ENCODE measurements around the gene CHRNG.
A peak's percentile ranks its signal among the peaks of the same experiment; 100 is the strongest.

Gene CHRNG

DNA sequence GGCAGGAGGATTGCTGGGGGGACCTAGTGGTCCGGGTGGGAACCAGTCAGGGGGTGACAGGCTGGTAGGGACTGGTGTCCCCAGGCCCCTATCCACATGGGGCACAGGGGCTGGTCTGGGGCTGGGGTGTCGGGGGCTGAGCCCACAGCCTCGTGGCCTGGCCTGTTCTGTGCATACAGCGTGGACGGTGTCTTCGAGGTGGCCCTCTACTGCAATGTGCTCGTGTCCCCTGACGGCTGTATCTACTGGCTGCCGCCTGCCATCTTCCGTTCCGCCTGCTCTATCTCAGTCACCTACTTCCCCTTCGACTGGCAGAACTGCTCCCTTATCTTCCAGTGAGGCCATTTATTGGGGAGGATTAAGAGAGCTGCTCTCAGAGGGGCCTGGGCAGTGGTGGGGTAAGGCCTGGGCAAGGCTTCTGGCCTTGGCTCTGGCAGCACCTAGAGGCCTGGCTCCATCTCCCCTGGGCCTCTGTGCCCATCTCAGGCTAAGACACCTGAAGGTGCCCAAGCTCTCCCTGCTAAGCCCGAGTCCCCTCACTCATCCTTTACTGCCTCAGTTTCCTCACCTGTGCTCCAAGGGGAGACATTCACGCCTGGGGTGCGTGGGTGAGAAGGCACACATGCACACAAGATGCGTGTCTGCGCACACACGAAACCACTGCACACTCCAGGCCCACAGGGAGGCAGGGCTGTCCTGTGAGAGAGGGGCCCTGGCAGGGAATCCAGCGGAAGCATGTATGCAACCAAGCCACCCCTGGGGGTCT is 1.9 kb downstream of the CHRNG start:
- Mint-ChIP-seq H3K9me3 (peaks cover 1% of the 10 kb centered on the region), H3K4me3 (no peak overlapping the region), H3K27me3 (peaks cover 18% of the 10 kb centered on the region), H3K27ac (no peak overlapping the region), H3K36me3 (peaks cover 2% of the 10 kb centered on the region), H3K4me1 (peaks cover 21% of the 10 kb centered on the region)
- ATAC-seq (ENCODE audit: low read depth) (peak; percentile 27), DNase-seq (ENCODE audit: low spot score in 2 of 2) (no peak)

DNA sequence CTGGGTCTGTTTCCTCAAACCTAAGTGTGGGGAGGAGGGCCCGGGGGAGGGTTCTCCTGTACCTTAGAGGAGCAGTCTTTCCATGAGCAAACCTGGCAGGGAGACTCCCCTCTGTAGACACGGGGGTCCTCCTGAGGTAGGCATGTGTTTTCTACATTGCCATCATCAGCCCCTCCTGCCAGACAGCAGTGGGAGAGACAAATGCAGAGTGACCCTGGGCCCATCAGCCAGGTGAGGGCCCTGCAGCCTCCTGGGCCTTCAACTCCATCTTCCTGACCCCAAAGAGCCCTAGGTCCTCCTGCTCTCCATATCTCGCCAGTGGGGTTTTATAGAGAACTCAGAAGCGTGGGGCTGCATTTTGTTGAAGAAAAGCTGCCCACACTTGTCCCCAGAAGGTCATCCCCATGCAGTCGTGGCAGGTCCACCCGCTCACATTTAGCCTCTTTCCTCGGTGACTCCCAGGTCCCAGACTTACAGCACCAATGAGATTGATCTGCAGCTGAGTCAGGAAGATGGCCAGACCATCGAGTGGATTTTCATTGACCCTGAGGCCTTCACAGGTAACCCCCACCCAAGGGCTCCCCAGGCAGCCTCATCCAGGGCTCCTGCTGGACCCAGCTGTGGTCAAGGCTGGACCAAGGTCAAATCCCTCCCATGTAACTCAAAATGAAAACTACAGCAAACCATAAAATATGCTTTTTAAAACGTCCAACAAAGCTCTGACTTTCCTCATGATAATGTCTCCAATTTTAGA is 2.6 kb downstream of the CHRNG start:
- H3K27me3 Mint-ChIP-seq, result peaks cover 14% of the 10 kb centered on the region
- ATAC-seq (ENCODE audit: low read depth) (no peak), DNase-seq (ENCODE audit: low spot score in 2 of 2) (no peak)
- peaks cover 24% of the 10 kb centered on the region for H3K4me1 Mint-ChIP-seq
- H3K36me3 Mint-ChIP-seq, result peaks cover 5% of the 10 kb centered on the region
- no peaks in the 10 kb centered on the region for H3K9me3 Mint-ChIP-seq
- H3K4me3 Mint-ChIP-seq, result no peak overlapping the region
- H3K27ac Mint-ChIP-seq, result no peak overlapping the region

DNA sequence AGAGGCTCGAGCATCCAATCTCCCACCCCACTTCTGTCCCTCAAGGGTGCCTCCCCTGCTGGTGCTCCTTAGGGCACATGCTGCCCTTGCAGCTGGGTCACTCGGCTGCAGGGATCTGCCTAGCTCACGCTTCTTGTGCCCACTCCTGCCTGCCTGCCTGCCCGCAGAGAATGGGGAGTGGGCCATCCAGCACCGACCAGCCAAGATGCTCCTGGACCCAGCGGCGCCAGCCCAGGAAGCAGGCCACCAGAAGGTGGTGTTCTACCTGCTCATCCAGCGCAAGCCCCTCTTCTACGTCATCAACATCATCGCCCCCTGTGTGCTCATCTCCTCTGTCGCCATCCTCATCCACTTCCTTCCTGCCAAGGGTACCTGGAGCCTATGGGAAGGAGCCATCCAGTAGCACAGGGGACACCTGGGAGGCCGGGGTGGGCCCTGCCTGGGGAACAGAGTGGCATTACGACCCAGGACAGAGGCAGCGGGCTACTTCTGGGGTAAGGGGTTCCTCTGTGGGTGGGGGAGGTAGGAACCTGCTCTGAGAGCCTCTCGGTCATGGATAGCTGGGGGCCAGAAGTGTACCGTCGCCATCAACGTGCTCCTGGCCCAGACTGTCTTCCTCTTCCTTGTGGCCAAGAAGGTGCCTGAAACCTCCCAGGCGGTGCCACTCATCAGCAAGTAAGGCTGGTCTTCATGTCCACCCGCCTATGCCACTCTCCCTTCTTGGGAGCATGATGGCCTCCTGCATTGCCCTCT is 3.4 kb downstream of the CHRNG start:
- Mint-ChIP-seq H3K27ac (no peak overlapping the region), H3K4me1 (peaks cover 24% of the 10 kb centered on the region), H3K4me3 (no peak overlapping the region), H3K9me3 (no peaks in the 10 kb centered on the region), H3K36me3 (peaks cover 5% of the 10 kb centered on the region), H3K27me3 (peaks cover 12% of the 10 kb centered on the region)
- DNase-seq (ENCODE audit: low spot score in 2 of 2) (no peak), ATAC-seq (ENCODE audit: low read depth) (no peak)

DNA sequence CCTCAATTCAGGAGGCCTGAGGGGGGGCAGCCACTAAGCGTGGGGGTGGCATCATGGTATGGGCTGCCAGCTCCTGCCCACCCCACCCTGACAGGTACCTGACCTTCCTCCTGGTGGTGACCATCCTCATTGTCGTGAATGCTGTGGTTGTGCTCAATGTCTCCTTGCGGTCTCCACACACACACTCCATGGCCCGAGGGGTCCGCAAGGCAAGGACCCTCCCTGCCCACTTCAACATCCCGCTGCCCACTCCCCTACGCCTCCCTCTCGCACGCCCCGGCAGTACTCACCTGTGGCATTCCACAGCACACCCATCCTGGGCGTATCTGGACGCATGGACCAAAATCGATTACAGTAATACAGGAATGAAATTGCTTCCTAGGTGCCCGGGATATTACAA is 4.0 kb downstream of the CHRNG start:
- ATAC-seq (ENCODE audit: low read depth), result no peak
- no peak overlapping the region for H3K27ac Mint-ChIP-seq
- no peak overlapping the region for H3K4me3 Mint-ChIP-seq

DNA sequence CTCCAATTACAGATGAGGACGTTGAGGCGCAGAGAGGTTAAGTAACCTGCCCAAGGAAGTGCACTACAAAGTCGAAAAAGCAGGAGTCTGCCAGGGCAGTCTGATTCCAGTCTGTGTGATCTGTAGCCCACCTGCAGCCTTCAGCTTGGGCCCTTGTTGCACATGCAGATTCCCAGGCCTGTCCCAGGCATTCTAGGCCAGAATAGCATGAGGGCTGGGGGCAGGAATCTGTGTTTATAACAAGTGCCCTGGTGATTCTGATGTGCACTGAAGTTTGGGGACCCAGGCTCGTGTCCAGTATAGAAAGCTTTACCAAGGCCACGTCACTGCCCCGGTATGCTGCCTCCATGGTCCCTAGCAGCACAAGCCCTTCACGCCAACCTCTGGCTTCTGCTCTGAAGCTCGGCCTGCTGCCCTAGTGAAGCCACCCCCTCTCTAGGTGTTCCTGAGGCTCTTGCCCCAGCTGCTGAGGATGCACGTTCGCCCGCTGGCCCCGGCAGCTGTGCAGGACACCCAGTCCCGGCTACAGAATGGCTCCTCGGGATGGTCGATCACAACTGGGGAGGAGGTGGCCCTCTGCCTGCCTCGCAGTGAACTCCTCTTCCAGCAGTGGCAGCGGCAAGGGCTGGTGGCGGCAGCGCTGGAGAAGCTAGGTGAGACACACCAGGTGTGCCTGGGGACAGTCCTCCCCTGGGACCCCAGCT is 4.6 kb downstream of the CHRNG start:
- peaks cover 1% of the 10 kb centered on the region for H3K9me3 Mint-ChIP-seq
- H3K4me3 Mint-ChIP-seq, result no peak overlapping the region
- H3K27me3 Mint-ChIP-seq, result peaks cover 1% of the 10 kb centered on the region
- ATAC-seq (ENCODE audit: low read depth), result no peak
- H3K27ac Mint-ChIP-seq, result no peak overlapping the region
- H3K4me1 Mint-ChIP-seq, result peaks cover 19% of the 10 kb centered on the region
- H3K36me3 Mint-ChIP-seq, result peaks cover 9% of the 10 kb centered on the region
- DNase-seq (ENCODE audit: low spot score in 2 of 2), result no peak

More for the DNA sequence above, 4.0 kb downstream of the CHRNG start:
- H3K9me3 Mint-ChIP-seq, result peaks cover under 1% of the 10 kb centered on the region
- H3K4me1 Mint-ChIP-seq, result peaks cover 21% of the 10 kb centered on the region
- H3K36me3 Mint-ChIP-seq, result peaks cover 7% of the 10 kb centered on the region
- DNase-seq (ENCODE audit: low spot score in 2 of 2), result no peak
- peaks cover 7% of the 10 kb centered on the region for H3K27me3 Mint-ChIP-seq

DNA sequence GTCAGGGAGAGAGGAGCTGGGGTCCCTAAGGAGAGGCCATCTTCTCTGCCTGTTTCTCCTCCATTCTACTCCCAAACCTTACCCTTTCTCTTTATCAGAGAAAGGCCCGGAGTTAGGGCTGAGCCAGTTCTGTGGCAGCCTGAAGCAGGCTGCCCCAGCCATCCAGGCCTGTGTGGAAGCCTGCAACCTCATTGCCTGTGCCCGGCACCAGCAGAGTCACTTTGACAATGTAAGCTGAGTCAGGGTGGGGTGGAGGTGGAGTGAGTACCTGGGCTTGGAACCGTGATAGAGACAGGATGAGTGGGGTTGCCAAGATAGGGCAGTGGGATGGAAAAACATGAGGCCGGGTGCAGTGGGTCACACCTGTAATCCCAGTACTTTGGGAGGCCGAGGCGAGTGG is 5.2 kb downstream of the CHRNG start:
- Mint-ChIP-seq H3K36me3 (peaks cover 9% of the 10 kb centered on the region), H3K27ac (no peak overlapping the region), H3K9me3 (peaks cover 1% of the 10 kb centered on the region), H3K4me3 (no peak overlapping the region), H3K27me3 (no peaks in the 10 kb centered on the region), H3K4me1 (peaks cover 20% of the 10 kb centered on the region)
- no peak for DNase-seq (ENCODE audit: low spot score in 2 of 2)
- no peak for ATAC-seq (ENCODE audit: low read depth)

DNA sequence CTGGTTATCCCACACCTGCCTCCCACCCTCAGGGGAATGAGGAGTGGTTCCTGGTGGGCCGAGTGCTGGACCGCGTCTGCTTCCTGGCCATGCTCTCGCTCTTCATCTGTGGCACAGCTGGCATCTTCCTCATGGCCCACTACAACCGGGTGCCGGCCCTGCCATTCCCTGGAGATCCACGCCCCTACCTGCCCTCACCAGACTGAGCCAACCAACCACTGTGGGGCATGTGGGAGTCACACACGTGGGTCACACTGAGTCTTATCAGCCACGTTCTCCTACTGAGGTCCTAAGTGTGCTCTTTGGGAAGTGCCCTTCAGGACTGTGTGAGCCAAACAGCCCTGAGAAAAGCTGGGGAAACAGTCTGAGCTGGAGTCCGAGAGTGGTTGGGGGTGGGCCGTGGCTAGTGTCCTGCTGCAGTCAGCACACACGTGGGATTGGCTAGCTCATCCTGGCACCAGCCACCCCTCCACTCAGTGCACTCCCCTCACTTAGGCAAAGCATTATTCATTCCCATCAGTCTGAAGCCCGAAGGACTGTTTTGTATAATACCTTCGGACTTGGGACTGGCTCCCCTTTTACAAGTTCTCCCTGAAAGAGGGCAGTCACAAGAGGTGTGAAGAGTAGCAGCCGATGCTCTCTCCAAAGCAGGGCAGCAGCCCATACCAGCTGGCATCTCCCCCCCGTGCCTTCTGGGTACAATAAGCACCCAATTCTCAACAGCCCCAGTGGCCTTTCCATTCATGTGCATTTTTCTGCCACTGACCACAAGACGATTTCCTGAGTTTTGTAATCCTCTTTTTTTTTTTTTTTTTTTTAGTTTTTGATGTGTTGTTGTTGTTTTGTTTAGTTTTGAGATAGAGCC is 6.3 kb downstream of the CHRNG start:
- H3K4me3 Mint-ChIP-seq, result no peak overlapping the region
- ATAC-seq (ENCODE audit: low read depth), result no peak
- peaks cover 19% of the 10 kb centered on the region for H3K4me1 Mint-ChIP-seq
- H3K27ac Mint-ChIP-seq, result no peak overlapping the region
- H3K9me3 Mint-ChIP-seq, result peaks cover 1% of the 10 kb centered on the region
- no peak for DNase-seq (ENCODE audit: low spot score in 2 of 2)
- H3K36me3 Mint-ChIP-seq, result peaks cover 9% of the 10 kb centered on the region
- H3K27me3 Mint-ChIP-seq, result no peaks in the 10 kb centered on the region

DNA sequence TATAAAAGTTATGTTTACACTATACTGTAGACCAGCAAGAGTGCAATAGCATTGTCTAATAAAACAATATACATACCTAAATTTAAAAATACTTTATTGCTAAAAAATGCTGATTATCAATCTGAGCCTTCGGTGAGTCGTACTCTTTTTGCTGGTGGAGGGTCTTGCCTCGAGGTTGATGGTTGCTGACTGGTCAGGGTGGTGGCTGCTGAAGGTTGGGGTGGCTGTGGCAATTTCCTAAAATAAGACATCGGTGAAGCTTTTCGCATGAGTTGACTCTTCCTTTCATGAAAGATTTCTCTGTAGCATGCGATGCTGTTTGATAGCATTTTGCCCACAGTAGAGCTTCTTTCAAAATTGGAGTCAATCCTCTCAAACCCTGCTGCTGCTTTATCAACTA is 8.5 kb downstream of the CHRNG start:
- H3K4me1 Mint-ChIP-seq, result peaks cover 23% of the 10 kb centered on the region
- ATAC-seq (ENCODE audit: low read depth) (no peak), DNase-seq (ENCODE audit: low spot score in 2 of 2) (no peak)
- peaks cover 1% of the 10 kb centered on the region for H3K9me3 Mint-ChIP-seq
- no peak overlapping the region for H3K27ac Mint-ChIP-seq
- no peaks in the 10 kb centered on the region for H3K27me3 Mint-ChIP-seq
- no peak overlapping the region for H3K4me3 Mint-ChIP-seq
- H3K36me3 Mint-ChIP-seq, result peaks cover 9% of the 10 kb centered on the region

DNA sequence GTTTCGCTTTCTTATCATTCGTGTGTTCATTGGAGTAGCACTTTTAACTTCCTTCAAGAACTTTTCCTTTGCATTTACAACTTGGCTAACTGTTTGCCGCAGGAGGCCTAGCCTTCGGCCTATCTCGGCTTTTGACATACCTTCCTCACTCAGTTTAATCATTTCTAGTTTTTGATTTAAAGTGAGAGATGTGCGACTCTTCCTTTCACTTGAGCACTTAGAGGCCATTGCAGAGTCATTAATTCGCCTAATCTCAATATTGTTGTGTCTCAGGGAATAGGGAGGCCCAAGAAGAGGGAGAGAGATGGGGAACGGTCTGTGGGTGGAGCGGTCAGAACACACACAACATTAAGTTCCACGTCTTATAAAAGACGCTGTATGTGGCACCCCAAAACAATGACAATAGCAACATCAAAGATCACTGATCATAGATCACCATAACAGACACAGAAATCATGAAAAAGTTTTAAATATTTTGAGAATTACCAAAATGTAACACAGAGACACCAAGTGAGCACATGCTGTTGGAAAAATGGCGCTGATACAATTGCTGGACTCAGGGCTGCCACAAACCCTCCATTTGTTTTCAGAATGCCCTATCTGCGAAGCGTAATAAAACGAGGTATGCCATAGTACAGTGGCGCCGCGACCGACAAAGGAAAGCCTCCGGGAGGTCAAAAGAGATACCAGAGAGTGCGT is 10.3 kb downstream of the CHRNG start:
- peaks cover 39% of the 10 kb centered on the region for H3K4me1 Mint-ChIP-seq
- peaks cover 9% of the 10 kb centered on the region for H3K36me3 Mint-ChIP-seq
- DNase-seq (ENCODE audit: low spot score in 2 of 2), result no peak
- no peaks in the 10 kb centered on the region for H3K27me3 Mint-ChIP-seq
- H3K27ac Mint-ChIP-seq, result peak overlapping the region; percentile 97
- peaks cover 1% of the 10 kb centered on the region for H3K9me3 Mint-ChIP-seq
- no peak for ATAC-seq (ENCODE audit: low read depth)
- H3K4me3 Mint-ChIP-seq, result peak overlapping the region; percentile 100

DNA sequence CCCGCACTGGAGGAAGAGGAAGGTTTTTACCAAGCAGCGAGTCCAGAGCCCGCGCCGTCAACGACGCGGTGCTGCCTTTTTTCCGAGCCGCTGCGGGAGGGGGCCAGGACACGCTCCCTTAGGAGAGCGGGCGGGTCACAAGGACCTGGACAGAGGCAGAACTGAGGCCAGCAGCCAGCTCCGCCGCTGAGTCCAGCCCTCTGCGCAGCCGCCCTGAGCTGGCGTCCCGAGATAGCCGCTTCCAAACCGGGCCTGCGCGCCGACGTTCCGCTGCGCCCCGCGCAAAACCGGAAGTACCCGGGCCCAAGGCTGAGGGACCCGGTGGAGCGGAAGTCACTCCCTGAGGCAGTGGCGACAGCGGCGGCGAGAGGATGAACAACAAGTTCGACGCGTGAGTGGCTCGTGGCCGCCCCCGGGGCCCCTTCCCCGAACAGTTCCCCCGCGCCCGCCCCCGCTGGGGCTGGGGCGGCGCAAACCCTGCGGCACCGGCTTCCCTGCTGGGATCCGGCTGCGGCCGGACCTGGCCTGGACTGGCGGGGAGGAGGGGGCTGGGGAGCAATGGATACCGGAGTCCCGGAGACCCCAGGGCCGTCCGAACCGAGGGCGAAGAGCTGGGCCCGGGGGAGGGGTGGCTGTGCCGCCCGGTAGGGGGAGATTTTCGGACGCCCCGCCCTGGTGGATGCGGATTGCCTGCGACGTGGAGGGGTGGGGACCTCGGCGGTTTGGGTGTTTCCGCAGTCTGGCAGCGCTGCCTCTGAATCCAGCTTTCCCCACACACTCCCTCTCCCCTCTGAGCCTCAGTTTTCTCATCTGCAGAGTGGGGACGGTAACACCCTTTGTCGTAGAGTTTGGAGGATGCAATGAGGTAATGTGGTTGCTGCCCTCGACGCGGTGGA is 11.1 kb downstream of the CHRNG start, which contains the start of the genes EIF4E2 and TIGD1:
EIF4E2 (plus strand) TSS at position 336 of the 896 bp plus-strand sequence; CDS start at position 372, 36 bp downstream.
TIGD1 (minus strand) TSS at position 204 of the 896 bp plus-strand sequence. CDS start 675 bp downstream, outside the sequence.
- Mint-ChIP-seq H3K4me1 (peaks cover 42% of the 10 kb centered on the region), H3K9me3 (peaks cover 1% of the 10 kb centered on the region), H3K4me3 (peak within 1 kb of the TSS; percentile 100), H3K27me3 (no peaks in the 10 kb centered on the region), H3K36me3 (peaks cover 11% of the 10 kb centered on the region), H3K27ac (peak within 1 kb of the TSS; percentile 97)
- DNase-seq (ENCODE audit: low spot score in 2 of 2) (peak; percentile 87 to 90), ATAC-seq (ENCODE audit: low read depth) (peak; percentile 86)

DNA sequence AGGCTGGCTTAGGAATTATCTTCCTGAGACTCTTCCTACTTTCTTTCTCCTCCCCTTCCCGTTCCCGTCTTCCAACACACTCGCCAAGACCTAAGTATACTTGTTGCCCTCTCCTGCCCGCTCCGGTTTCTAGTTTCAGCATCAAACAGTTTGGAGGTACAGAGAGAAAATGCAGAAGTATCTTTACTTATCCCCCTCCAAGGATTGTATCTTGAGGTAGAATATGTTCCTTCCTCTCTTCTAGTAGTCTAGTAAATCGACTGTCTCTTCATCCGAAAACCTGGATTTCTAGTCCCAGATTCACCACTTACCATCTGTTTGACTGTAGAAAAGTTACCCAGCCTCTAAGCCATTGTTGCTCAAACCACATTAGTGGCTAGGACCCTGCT is 11.8 kb downstream of the CHRNG start:
- Mint-ChIP-seq H3K4me3 (peak overlapping the region; percentile 100), H3K36me3 (peaks cover 14% of the 10 kb centered on the region), H3K4me1 (peaks cover 45% of the 10 kb centered on the region), H3K27me3 (no peaks in the 10 kb centered on the region), H3K9me3 (peaks cover 1% of the 10 kb centered on the region), H3K27ac (peak overlapping the region; percentile 97)
- DNase-seq (ENCODE audit: low spot score in 2 of 2) (no peak), ATAC-seq (ENCODE audit: low read depth) (no peak)
